Endothelial cell of umbilical vein (primary cell): ENCODE results near the gene PTTG1IP. TPM values are rescaled to one million over a fixed set of nuclear protein-coding genes. Genes with fewer than 3 reads are reported as not detected.

Experiments
- BruUV-seq: library from RNA; stranded (reverse); fragments of 400-500 nt; replicated peaks from 2 replicates; lab custom pipeline; 2021; lab: Mats Ljungman, UMichigan
- CTCF ChIA-PET: fragments of 300-600, 350-600 bp; sonication (Branson Sonifier 250); formaldehyde crosslinking; loops from one replicate; lab custom pipeline; 2021; ENCODE audit warnings: antibody characterized with exemption, inconsistent platforms; lab: Charles Lee
- POLR2A ChIA-PET: fragments of 300-600, 350-600 bp; sonication (Branson Sonifier 250); formaldehyde crosslinking; loops from one replicate; lab custom pipeline; 2021; ENCODE audit warnings: antibody characterized with exemption, inconsistent platforms; lab: Charles Lee
- DNase-seq: peaks from one replicate; pipeline ENCODE4 v3.0.0-alpha.2; 2011; ENCODE audit warnings: low read depth, low spot score
- FAIRE-seq: peaks from 2 replicates; lab custom pipeline; 2011; peaks lifted over from hg19 to GRCh38; lab: Jason Lieb, UNC
- H2AFZ ChIP-seq: 2 replicates; pipeline ENCODE4 v1.6.0; 2012; ENCODE audit warnings: low read depth, low read length, control low read depth, inconsistent platforms
- H3K27ac ChIP-seq: 2 replicates; pipeline ENCODE4 v1.5.1; 2011; ENCODE audit warnings: low read depth, mild to moderate bottlenecking, control low read depth, low read length, moderate library complexity; ENCODE audit not compliant: insufficient read depth
- H3K27me3 ChIP-seq, 2 experiments: 2 replicates each; pipeline versions ENCODE4 v1.6.0 to v1.6.1; 2011; ENCODE audit warnings: low read length in 2 of 2, mixed read lengths in 1 of 2; ENCODE audit not compliant: control insufficient read depth in 2 of 2, insufficient read depth in 2 of 2
- H3K36me3 ChIP-seq, 2 experiments: 2 replicates in 1 of 2; 3 replicates in 1 of 2; pipeline ENCODE4 v1.5.1; 2011; ENCODE audit warnings: low read length in 2 of 2, mild to moderate bottlenecking in 1 of 2, moderate library complexity in 1 of 2; ENCODE audit not compliant: control insufficient read depth in 2 of 2, insufficient read depth in 2 of 2; ENCODE audit errors: extremely low read depth in 1 of 2
- H3K4me1 ChIP-seq: 3 replicates; pipeline ENCODE4 v1.5.1; 2011; ENCODE audit warnings: mild to moderate bottlenecking, low read length; ENCODE audit not compliant: control insufficient read depth, insufficient read depth; ENCODE audit errors: extremely low read depth
- H3K4me2 ChIP-seq: 2 replicates; pipeline ENCODE4 v1.6.1; 2011; ENCODE audit warnings: low read length, control low read depth, mixed read lengths; ENCODE audit not compliant: insufficient read depth
- H3K4me3 ChIP-seq, 3 experiments: fragments of 200-600 bp in 1 of 3; sonication (generic), shearing (Covaris generic) in 1 of 3; replicated peaks in 1 of 3; 2 replicates each; pipeline ENCODE4 v1.5.1; 2011 to 2016; ENCODE audit warnings: control low read depth in 3 of 3, low read length in 3 of 3, mild to moderate bottlenecking in 2 of 3, inconsistent platforms in 1 of 3, low read depth in 1 of 3, moderate library complexity in 1 of 3; ENCODE audit not compliant: insufficient read depth in 1 of 3
- H3K79me2 ChIP-seq: 2 replicates; pipeline ENCODE4 v1.6.0; 2012; ENCODE audit warnings: low read length, inconsistent platforms; ENCODE audit not compliant: control insufficient read depth, insufficient read depth
- H3K9ac ChIP-seq: replicated peaks from 2 replicates; pipeline ENCODE3; 2011; ENCODE audit warnings: low read length, control low read depth; ENCODE audit not compliant: insufficient read depth; ENCODE audit errors: extremely low read depth
- H3K9me1 ChIP-seq: replicated peaks from 3 replicates; pipeline ENCODE4 v1.6.0; 2011; ENCODE audit warnings: mild to moderate bottlenecking, low read length; ENCODE audit not compliant: control insufficient read depth, insufficient read depth; ENCODE audit errors: extremely low read depth
- H3K9me3 ChIP-seq: replicated peaks from 2 replicates; pipeline ENCODE4 v1.5.1; 2012; ENCODE audit warnings: low read length, inconsistent platforms; ENCODE audit not compliant: control insufficient read depth, insufficient read depth
- H4K20me1 ChIP-seq: replicated peaks from 2 replicates; pipeline ENCODE3; 2011; ENCODE audit warnings: mild to moderate bottlenecking, low read length; ENCODE audit not compliant: control insufficient read depth, insufficient read depth; ENCODE audit errors: extremely low read depth
- EZH2 ChIP-seq: IDR thresholded peaks from 2 replicates; pipeline ENCODE4 v1.6.1; 2012; ENCODE audit warnings: borderline replicate concordance, low read depth, mild to moderate bottlenecking, moderate library complexity, low read length, inconsistent platforms; ENCODE audit not compliant: severe bottlenecking
- FOS ChIP-seq: IDR thresholded peaks from 2 replicates; pipeline ENCODE4 v1.6.1; 2011; ENCODE audit warnings: mild to moderate bottlenecking, low read length, moderate library complexity, borderline replicate concordance; ENCODE audit not compliant: insufficient read depth
- GATA2 ChIP-seq: IDR thresholded peaks from 2 replicates; pipeline ENCODE4 v1.7.0; 2011; ENCODE audit warnings: low read depth, mild to moderate bottlenecking, moderate library complexity, mixed read lengths, low read length; ENCODE audit not compliant: insufficient read length, insufficient read depth
- JUN ChIP-seq: IDR thresholded peaks from 2 replicates; pipeline ENCODE4 v1.6.1; 2011; ENCODE audit warnings: borderline replicate concordance, low read depth; ENCODE audit not compliant: insufficient read length, insufficient read depth
- MYC ChIP-seq: IDR thresholded peaks from one replicate; pipeline ENCODE4 v1.6.1; 2011; ENCODE audit warnings: mild to moderate bottlenecking, low read depth, low read length
- POLR2A ChIP-seq: IDR thresholded peaks from 2 replicates; pipeline ENCODE4 v1.6.1; 2012; ENCODE audit warnings: low read depth, mild to moderate bottlenecking, control low read depth, low read length
- POLR2AphosphoS5 ChIP-seq: IDR thresholded peaks from 2 replicates; pipeline ENCODE4 v1.6.1; 2012; ENCODE audit warnings: low read depth, mild to moderate bottlenecking, control low read depth, low read length, moderate library complexity; ENCODE audit not compliant: insufficient read depth
- dilution Hi-C: fragments of 300-500 bp; cut with MboI; formaldehyde crosslinking; loops from one replicate; pipeline ENCODE4 v1.15.0; 2019; ENCODE audit warnings: low sequenced_read_pairs; ENCODE audit not compliant: extremely low pct_ligation_motif_present
- intact Hi-C: fragments of 100-400 bp; cut with micrococcal nuclease; formaldehyde crosslinking; loops from one replicate; pipeline ENCODE4 v1.10.0; 2022
- polyA plus RNA-seq, 4 experiments: library from polyadenylated mRNA; depleted of rRNA in 3 of 4; stranded (reverse) in 3 of 4; unstranded in 1 of 4; fragments of >200 nt; gene quantifications; 2 replicates each; pipeline versions ENCODE4 v1.2.1 to v1.2.3, GENCODE V29; 2011 to 2012; ENCODE audit warnings: missing spikeins in 1 of 4
- total RNA-seq: library from RNA; stranded (reverse); gene quantifications from 2 replicates; pipeline ENCODE4 v1.2.3, GENCODE V29; 2021
- TF ChIP-seq, protein P1 (sequence below): IDR thresholded peaks from 2 replicates; pipeline ENCODE4 v1.6.1; 2011; ENCODE audit not compliant: insufficient read depth, insufficient read length
- TF ChIP-seq, protein P2 (sequence below), 2 donors: IDR thresholded peaks; 1 replicate in 1 of 2; 2 replicates in 1 of 2; pipeline ENCODE4 v1.5.1; 2011; ENCODE audit warnings: low read length in 2 of 2, mild to moderate bottlenecking in 2 of 2, moderate library complexity in 2 of 2, control low read depth in 1 of 2, inconsistent platforms in 1 of 2, low read depth in 1 of 2; ENCODE audit not compliant: insufficient read depth in 1 of 2; ENCODE audit errors: extremely low read depth in 1 of 2

PTTG1IP gene
- total and polyA plus RNA-seq, 2 donors (not counting 3 experiments of a cell fraction or from before 2014, with no cell fraction given) = 342 to 415 TPM

DNA sequence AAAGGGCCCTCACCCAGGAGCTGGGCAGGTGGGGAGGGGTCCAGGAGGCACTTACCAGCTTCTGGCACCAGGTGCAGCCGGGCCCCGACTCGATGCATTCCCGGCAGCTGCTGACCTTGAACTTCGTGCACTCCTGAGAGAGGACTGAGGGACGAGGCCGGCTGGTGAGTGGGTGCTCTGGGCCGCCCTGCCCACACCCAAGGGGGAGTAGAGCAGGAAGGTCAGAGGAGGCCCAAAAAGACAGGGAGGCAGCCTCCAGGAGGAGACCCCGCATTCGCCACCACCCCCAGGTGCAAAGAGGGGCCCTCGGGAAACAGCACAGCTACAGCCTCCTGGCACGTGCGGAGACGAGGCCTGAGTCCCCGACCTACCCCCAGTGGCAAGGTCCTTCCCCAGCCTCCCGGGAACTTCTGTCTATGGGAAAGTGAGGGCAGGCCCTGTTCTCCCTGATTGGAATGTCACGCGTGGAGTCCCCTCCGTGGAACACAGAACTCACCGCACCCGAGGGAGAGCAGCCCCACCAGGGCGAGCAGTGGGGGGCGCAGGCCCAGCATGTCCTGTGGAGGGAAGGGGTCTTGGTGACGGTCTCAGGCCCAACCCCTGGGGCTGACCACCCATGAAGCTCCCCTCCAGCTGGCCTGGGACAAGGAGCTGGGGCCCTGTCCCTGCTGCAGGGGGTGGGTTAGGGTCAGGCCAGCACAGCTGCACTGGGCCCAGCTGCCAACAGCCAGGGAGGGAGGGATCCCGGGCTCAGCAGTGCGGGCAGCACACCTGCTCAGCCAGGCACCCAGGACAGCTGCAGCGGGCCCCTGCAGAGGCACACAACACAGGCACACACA is 37.0 kb upstream of the PTTG1IP start:
- no peaks in the 10 kb centered on the region for H3K36me3 ChIP-seq
- no TSS peak for BruUV-seq
- dilution Hi-C loops = no loop called here
- ChIA-PET POLR2A (no interaction called here), CTCF (interaction anchor here (0.9 to 4.9 kb wide), 7 partner anchors 9 to 110 kb away, joined by 3 to 37 read pairs (median 7); partner anchors contain the start of gene UBE2G2)
- TF ChIP-seq JUN (no peak), MYC (no peak)
- TF ChIP-seq, protein P1, sequence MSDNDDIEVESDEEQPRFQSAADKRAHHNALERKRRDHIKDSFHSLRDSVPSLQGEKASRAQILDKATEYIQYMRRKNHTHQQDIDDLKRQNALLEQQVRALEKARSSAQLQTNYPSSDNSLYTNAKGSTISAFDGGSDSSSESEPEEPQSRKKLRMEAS = no peak
- peaks cover 23% of the 10 kb centered on the region for H3K4me1 ChIP-seq
- H3K9ac ChIP-seq = no peak overlapping the region
- FAIRE-seq = no peak
- H3K27ac ChIP-seq = no peak overlapping the region
- intact Hi-C loops = loop anchor here (1.0 to 2.0 kb wide), 7 partner anchors 18 to 156 kb away; partner anchors contain the start of genes SUMO3 and UBE2G2
- no peaks in the 10 kb centered on the region for H3K9me3 ChIP-seq
- no peaks in the 10 kb centered on the region for H3K9me1 ChIP-seq
- no peaks in the 10 kb centered on the region for H3K79me2 ChIP-seq
- no peaks in the 10 kb centered on the region for H4K20me1 ChIP-seq
- H3K4me2 ChIP-seq = no peak overlapping the region
- H3K27me3 ChIP-seq = no peaks in the 10 kb centered on the region
- H2AFZ ChIP-seq = no peak overlapping the region
- no peak overlapping the region for H3K4me3 ChIP-seq
- DNase-seq = no peak

DNA sequence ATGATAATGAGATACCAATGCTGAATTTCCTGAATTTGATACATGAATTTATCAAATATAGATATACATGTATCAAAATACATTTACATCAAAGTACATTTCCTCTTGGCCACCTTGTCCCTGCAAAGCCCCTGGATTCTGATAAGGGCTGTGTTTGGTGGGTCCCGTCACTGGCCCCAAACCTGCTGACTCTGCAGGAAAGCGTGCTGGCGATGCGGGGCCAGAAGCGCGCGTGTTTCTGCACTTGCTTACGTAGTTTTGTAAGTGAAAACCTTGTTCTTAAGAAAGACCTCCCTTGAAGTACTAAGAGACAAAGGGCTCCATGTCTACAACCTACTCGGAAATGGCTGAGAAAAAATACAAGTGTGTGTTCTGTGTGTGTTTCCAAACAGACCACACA is 36.2 kb upstream of the PTTG1IP start:
- FAIRE-seq = no peak
- no peak overlapping the region for H3K27ac ChIP-seq
- no peak for TF ChIP-seq JUN
- no peak for TF ChIP-seq GATA2
- TF ChIP-seq, protein P2, sequence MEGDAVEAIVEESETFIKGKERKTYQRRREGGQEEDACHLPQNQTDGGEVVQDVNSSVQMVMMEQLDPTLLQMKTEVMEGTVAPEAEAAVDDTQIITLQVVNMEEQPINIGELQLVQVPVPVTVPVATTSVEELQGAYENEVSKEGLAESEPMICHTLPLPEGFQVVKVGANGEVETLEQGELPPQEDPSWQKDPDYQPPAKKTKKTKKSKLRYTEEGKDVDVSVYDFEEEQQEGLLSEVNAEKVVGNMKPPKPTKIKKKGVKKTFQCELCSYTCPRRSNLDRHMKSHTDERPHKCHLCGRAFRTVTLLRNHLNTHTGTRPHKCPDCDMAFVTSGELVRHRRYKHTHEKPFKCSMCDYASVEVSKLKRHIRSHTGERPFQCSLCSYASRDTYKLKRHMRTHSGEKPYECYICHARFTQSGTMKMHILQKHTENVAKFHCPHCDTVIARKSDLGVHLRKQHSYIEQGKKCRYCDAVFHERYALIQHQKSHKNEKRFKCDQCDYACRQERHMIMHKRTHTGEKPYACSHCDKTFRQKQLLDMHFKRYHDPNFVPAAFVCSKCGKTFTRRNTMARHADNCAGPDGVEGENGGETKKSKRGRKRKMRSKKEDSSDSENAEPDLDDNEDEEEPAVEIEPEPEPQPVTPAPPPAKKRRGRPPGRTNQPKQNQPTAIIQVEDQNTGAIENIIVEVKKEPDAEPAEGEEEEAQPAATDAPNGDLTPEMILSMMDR (IDR thresholded peaks at IDR 0.05; ENCODE audit: extremely low read depth in 1 of 2, insufficient read depth in 1 of 2, low read depth in 1 of 2, low read length in 2 of 2) = no peak
- no peak for TF ChIP-seq POLR2AphosphoS5
- TF ChIP-seq EZH2 = no peak
- TF ChIP-seq, protein P1 = no peak
- no peak for TF ChIP-seq MYC
- TF ChIP-seq POLR2A = no peak
- no peak for TF ChIP-seq FOS
- H3K4me2 ChIP-seq = no peak overlapping the region
- no peaks in the 10 kb centered on the region for H3K27me3 ChIP-seq
- H2AFZ ChIP-seq = no peak overlapping the region
- H3K4me3 ChIP-seq = no peak overlapping the region
- dilution Hi-C loops (no loop called here), intact Hi-C loops (loop anchor here (2.0 kb wide), 2 partner anchors 17 to 155 kb away; no protein-coding TSS in a partner anchor)
- no peaks in the 10 kb centered on the region for H3K79me2 ChIP-seq
- no peaks in the 10 kb centered on the region for H4K20me1 ChIP-seq
- no peak overlapping the region for H3K9ac ChIP-seq
- H3K9me1 ChIP-seq = no peaks in the 10 kb centered on the region
- POLR2A ChIA-PET = no interaction called here
- DNase-seq = no peak
- H3K4me1 ChIP-seq = peaks cover 17% of the 10 kb centered on the region
- CTCF ChIA-PET = interaction anchor here (3.6 kb wide), 1 partner anchor 16 kb away, joined by 37 read pairs; no protein-coding TSS in a partner anchor
- BruUV-seq = no TSS peak
- no peaks in the 10 kb centered on the region for H3K36me3 ChIP-seq
- no peaks in the 10 kb centered on the region for H3K9me3 ChIP-seq
